Measurements from ENCODE around the gene JAG1. TPM values are rescaled to one million over a fixed set of nuclear protein-coding genes. Genes with fewer than 3 reads are reported as not detected.

The JAG1 gene
- total and polyA plus RNA-seq, 4 donors, result 11.9 to 70.3 (median 46.8) TPM

- no peak for ATAC-seq (ENCODE audit: insufficient read depth, low FRiP score)
- WGBS, 2 donors, result 63 to 68% methylated on average over 4 of the region's 4 CpGs
- no peak for TF ChIP-seq CTCF (IDR thresholded peaks at IDR 0.05; ENCODE audit: control extremely low read depth, extremely low read depth)
- Histone ChIP-seq H3K9me3 (ENCODE audit: control insufficient read depth in 4 of 4, insufficient read depth in 3 of 4, low read length in 3 of 4) (no peaks in the 10 kb centered on the region), H3K4me3 (no peak overlapping the region), H3K4me1 (ENCODE audit: control insufficient read depth in 5 of 5, insufficient read depth in 5 of 5, low read length in 5 of 5) (peaks cover 0 to 22% (median 6%) of the 10 kb centered on the region in 5 donors), H3K27ac (ENCODE audit: low read depth in 1 of 2, low read length in 1 of 2) (no peak overlapping the region), H3K9ac (ENCODE audit: insufficient read depth in 1 of 2, low read length in 2 of 2) (no peak overlapping the region), H3K36me3 (ENCODE audit: control insufficient read depth in 4 of 4, insufficient read depth in 4 of 4, low read length in 4 of 4) (peaks cover 27 to 71% (median 63%) of the 10 kb centered on the region in 4 donors), H3K27me3 (ENCODE audit: control insufficient read depth in 3 of 3, insufficient read depth in 3 of 3, low read length in 2 of 3) (no peaks in the 10 kb centered on the region)
- DNase-seq, result peak in 2 of 3 donors; percentile 65 to 71
Measured at GRCh38 chr20:10642856-10643559, 30.8 kb downstream of the JAG1 start.

DNA sequence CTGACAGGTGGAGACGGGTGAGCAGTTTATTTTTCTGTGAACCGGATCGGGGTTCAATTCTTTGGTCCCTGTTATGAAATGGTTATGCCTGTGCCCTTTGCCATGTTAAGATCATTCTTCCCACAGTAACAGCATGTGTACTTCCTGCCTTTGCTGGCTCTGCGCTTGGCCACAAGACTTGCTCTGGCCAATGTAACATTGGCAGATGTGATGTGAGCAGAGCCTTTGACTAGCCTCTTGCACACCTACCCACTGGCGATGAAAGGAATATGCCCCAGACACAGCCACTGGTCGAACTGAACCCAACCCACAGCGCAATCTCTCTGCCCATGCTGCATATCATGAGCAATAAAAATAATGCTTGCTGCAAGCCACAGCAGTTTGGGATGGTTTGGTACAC lies 31.9 kb downstream of the JAG1 start:
- no peaks in the 10 kb centered on the region for H3K9me3 ChIP-seq (ENCODE audit: control insufficient read depth in 4 of 4, insufficient read depth in 3 of 4, low read length in 3 of 4)
- peaks cover 5 to 32% (median 10%) of the 10 kb centered on the region in 5 donors for H3K4me1 ChIP-seq (ENCODE audit: control insufficient read depth in 5 of 5, insufficient read depth in 5 of 5, low read length in 5 of 5)
- H3K9ac ChIP-seq (ENCODE audit: insufficient read depth in 1 of 2, low read length in 2 of 2), result no peak overlapping the region
- H3K27me3 ChIP-seq (ENCODE audit: control insufficient read depth in 3 of 3, insufficient read depth in 3 of 3, low read length in 2 of 3), result no peaks in the 10 kb centered on the region
- no peak overlapping the region for H3K27ac ChIP-seq (ENCODE audit: low read depth in 1 of 2, low read length in 1 of 2)
- ATAC-seq (ENCODE audit: insufficient read depth, low FRiP score) (no peak), DNase-seq (no peak)
- 94 to 97% methylated on average over 7 of the region's 7 CpGs for WGBS, 2 donors
- H3K4me3 ChIP-seq, result no peak overlapping the region
- H3K36me3 ChIP-seq (ENCODE audit: control insufficient read depth in 4 of 4, insufficient read depth in 4 of 4, low read length in 4 of 4), result peaks cover 17 to 69% (median 60%) of the 10 kb centered on the region in 4 donors
- no peak for TF ChIP-seq CTCF (IDR thresholded peaks at IDR 0.05; ENCODE audit: control extremely low read depth, extremely low read depth)

DNA sequence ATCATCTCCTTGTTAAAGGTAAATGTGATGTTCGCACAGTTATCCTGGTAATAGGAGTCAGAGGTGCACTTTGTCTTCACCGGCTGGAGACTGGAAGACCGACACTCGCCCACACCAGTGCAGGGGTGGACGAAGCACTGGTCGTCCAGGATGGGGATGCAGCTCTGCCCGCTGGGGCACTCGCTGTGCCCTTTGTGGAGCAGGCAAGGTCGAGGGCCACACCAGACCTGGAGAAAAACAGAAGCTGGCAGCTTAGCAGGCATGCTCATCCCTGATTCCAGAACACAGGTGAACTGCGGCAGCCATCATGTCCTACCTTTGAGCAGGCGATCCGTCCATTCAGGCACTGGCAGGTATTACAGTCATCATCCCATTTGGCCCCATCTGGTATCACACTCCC lies 32.3 kb downstream of the JAG1 start:
- H3K36me3 ChIP-seq (ENCODE audit: control insufficient read depth in 4 of 4, insufficient read depth in 4 of 4, low read length in 4 of 4), result peaks cover 17 to 67% (median 57%) of the 10 kb centered on the region in 4 donors
- no peak for TF ChIP-seq CTCF (IDR thresholded peaks at IDR 0.05; ENCODE audit: control extremely low read depth, extremely low read depth)
- no peak overlapping the region for H3K27ac ChIP-seq (ENCODE audit: low read depth in 1 of 2, low read length in 1 of 2)
- no peak overlapping the region for H3K4me3 ChIP-seq
- peaks cover 5 to 36% (median 14%) of the 10 kb centered on the region in 5 donors for H3K4me1 ChIP-seq (ENCODE audit: control insufficient read depth in 5 of 5, insufficient read depth in 5 of 5, low read length in 5 of 5)
- no peak for DNase-seq
- no peak for ATAC-seq (ENCODE audit: insufficient read depth, low FRiP score)
- no peak overlapping the region for H3K9ac ChIP-seq (ENCODE audit: insufficient read depth in 1 of 2, low read length in 2 of 2)
- H3K9me3 ChIP-seq (ENCODE audit: control insufficient read depth in 4 of 4, insufficient read depth in 3 of 4, low read length in 3 of 4), result no peaks in the 10 kb centered on the region
- whole genome bisulfite sequencing, 2 donors, result 94 to 97% methylated on average over 12 of the region's 12 CpGs
- H3K27me3 ChIP-seq (ENCODE audit: control insufficient read depth in 3 of 3, insufficient read depth in 3 of 3, low read length in 2 of 3), result no peaks in the 10 kb centered on the region
